Mesothelial cell of epicardium (in vitro differentiated cells): Measurements from ENCODE around the gene MAMSTR. TPM values are rescaled to one million over a fixed set of nuclear protein-coding genes. Genes with fewer than 3 reads are reported as not detected.

Experiments
- DNase-seq, 2 experiments: peaks; one replicate each; pipeline ENCODE4 v3.0.0; 2021; ENCODE audit warnings: low spot score in 2 of 2; ENCODE audit not compliant: unreplicated experiment in 2 of 2
- H3K27ac Mint-ChIP-seq: 2 replicates; pipeline ENCODE4 v1.8.0; 2021; ENCODE audit warnings: mixed read lengths
- H3K27me3 Mint-ChIP-seq: 2 replicates; pipeline ENCODE4 v1.8.0; 2021; ENCODE audit warnings: low read depth, mixed read lengths
- H3K36me3 Mint-ChIP-seq: 2 replicates; pipeline ENCODE4 v1.8.0; 2021; ENCODE audit warnings: mixed read lengths
- H3K4me1 Mint-ChIP-seq: 2 replicates; pipeline ENCODE4 v1.8.0; 2021; ENCODE audit warnings: mixed read lengths
- H3K4me3 Mint-ChIP-seq: 2 replicates; pipeline ENCODE4 v1.8.0; 2021; ENCODE audit warnings: mild to moderate bottlenecking, moderate library complexity, mixed read lengths
- H3K9me3 Mint-ChIP-seq: 2 replicates; pipeline ENCODE4 v1.8.0; 2021; ENCODE audit warnings: mixed read lengths
- total RNA-seq: library from RNA; stranded (reverse); gene quantifications from 3 replicates; pipeline ENCODE4 v1.2.1, GENCODE V29; 2021
- TF ChIP-seq, protein P1 (sequence below): fragments of 200-600 bp; sonication (generic); IDR thresholded peaks from one replicate; pipeline ENCODE4 v1.5.0; 2021; ENCODE audit warnings: antibody characterized with exemption; ENCODE audit not compliant: unreplicated experiment

MAMSTR gene
- total RNA-seq, 1 donor from 2014 or later, result 6.5 TPM

DNA sequence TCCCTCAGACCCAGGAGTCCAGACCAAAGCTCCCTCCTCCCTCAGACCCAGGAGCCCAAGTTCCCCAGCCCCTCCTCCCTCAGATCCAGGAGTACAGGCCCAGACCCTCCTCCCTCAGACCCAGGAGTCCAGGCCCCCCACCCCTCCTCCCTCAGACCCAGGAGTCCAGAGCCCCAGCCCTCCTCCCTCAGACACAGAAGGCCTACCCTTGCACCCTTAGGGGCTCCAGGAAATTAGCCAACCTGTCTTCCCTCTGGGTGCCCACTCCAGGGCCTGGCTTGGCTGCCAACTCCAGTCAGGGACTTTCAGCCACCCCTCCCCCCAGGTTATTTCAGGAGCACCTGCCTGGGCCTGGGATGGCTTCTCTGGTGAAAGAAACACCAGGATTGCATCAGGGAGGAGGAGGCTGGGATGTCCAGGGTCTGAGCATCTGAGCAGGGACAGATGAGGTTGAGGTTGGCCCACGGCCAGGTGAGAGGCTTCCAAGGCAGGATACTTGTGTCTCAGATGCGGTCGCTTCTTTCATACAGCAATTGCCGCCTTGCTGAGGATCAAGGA lies 35.6 kb upstream of the MAMSTR start, which contains the start of gene FGF21:
Gene FGF21, plus strand, starts transcription at position 441 of the 558 bp plus-strand sequence. CDS start 713 bp downstream, outside the sequence.
- no peak for DNase-seq
- Mint-ChIP-seq H3K27ac (peak within 1 kb of the TSS; percentile 76), H3K4me3 (no peak within 1 kb of the TSS), H3K4me1 (peaks cover 21% of the 10 kb centered on the region), H3K36me3 (no peaks in the 10 kb centered on the region), H3K9me3 (no peaks in the 10 kb centered on the region), H3K27me3 (peaks cover 19% of the 10 kb centered on the region)
- TF ChIP-seq, protein P1, sequence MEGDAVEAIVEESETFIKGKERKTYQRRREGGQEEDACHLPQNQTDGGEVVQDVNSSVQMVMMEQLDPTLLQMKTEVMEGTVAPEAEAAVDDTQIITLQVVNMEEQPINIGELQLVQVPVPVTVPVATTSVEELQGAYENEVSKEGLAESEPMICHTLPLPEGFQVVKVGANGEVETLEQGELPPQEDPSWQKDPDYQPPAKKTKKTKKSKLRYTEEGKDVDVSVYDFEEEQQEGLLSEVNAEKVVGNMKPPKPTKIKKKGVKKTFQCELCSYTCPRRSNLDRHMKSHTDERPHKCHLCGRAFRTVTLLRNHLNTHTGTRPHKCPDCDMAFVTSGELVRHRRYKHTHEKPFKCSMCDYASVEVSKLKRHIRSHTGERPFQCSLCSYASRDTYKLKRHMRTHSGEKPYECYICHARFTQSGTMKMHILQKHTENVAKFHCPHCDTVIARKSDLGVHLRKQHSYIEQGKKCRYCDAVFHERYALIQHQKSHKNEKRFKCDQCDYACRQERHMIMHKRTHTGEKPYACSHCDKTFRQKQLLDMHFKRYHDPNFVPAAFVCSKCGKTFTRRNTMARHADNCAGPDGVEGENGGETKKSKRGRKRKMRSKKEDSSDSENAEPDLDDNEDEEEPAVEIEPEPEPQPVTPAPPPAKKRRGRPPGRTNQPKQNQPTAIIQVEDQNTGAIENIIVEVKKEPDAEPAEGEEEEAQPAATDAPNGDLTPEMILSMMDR, result no peak

- peak; percentile 80 to 86 for DNase-seq
- H3K4me3 Mint-ChIP-seq, result peak within 1 kb of the TSS; percentile 84
- no peaks in the 10 kb centered on the region for H3K9me3 Mint-ChIP-seq
- H3K27me3 Mint-ChIP-seq, result peaks cover 19% of the 10 kb centered on the region
- TF ChIP-seq, protein P1, result peak; percentile 55
- H3K4me1 Mint-ChIP-seq, result peaks cover 22% of the 10 kb centered on the region
- peak within 1 kb of the TSS; percentile 91 for H3K27ac Mint-ChIP-seq
- no peaks in the 10 kb centered on the region for H3K36me3 Mint-ChIP-seq
Observed at GRCh38 chr19:48752496-48753365, 33.2 kb upstream of the MAMSTR start, which contains the start of gene FUT1. FUT1 (minus strand) TSS chr19:48752641; CDS start chr19:48751281, 1,360 bp downstream.

DNA sequence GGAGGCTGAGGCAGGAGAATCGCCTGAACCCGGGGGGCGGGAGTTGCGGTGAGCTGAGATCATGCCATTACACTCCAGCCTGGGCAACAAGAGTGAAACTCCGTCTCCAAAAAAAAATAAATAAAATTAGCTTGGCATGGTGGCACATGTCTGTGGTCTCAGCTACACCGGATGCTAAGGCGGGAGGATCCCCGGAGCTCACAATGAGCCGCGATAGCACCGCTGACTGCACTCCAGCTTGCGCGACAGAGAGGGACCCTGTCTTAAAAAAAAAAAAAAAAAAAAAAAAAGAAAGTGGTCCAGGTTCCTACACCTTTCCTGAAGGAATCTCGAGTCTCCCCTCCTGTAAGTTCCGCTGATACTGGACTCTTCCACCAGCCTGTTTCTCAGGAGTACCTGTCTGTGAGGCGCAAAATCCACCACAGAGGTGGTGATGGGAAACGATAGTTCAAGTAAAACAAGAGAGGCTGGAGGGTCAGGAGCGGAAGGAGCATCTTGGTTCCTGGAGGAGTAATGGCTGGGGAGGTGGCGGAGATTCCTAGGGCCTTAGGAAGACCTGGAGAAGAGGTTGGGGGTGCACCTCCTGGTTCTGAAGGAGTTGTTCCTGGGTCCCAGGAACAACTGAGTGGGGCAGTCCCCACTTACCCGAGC lies 32.4 kb upstream of the MAMSTR start:
- DNase-seq, result no peak
- H3K4me3 Mint-ChIP-seq, result peak overlapping the region; percentile 84
- H3K27me3 Mint-ChIP-seq, result peaks cover 19% of the 10 kb centered on the region
- H3K36me3 Mint-ChIP-seq, result no peaks in the 10 kb centered on the region
- peaks cover 25% of the 10 kb centered on the region for H3K4me1 Mint-ChIP-seq
- peak overlapping the region; percentile 55 for H3K27ac Mint-ChIP-seq
- TF ChIP-seq, protein P1, result no peak
- no peaks in the 10 kb centered on the region for H3K9me3 Mint-ChIP-seq

- Mint-ChIP-seq H3K27me3 (peaks cover 19% of the 10 kb centered on the region), H3K9me3 (peaks cover 4% of the 10 kb centered on the region), H3K27ac (peak overlapping the region; percentile 56), H3K4me3 (peak overlapping the region; percentile 55), H3K4me1 (peaks cover 25% of the 10 kb centered on the region), H3K36me3 (no peaks in the 10 kb centered on the region)
- TF ChIP-seq, protein P1, result no peak
- no peak for DNase-seq
Observed at GRCh38 chr19:48750771-48751504, 31.4 kb upstream of the MAMSTR start.

GRCh38 chr19:48750351-48750750 lies 30.8 kb upstream of the MAMSTR start:
- peaks cover 25% of the 10 kb centered on the region for H3K4me1 Mint-ChIP-seq
- no peaks in the 10 kb centered on the region for H3K36me3 Mint-ChIP-seq
- H3K9me3 Mint-ChIP-seq, result peaks cover 5% of the 10 kb centered on the region
- H3K27ac Mint-ChIP-seq, result no peak overlapping the region
- H3K4me3 Mint-ChIP-seq, result peak overlapping the region; percentile 17
- DNase-seq, result no peak
- H3K27me3 Mint-ChIP-seq, result peaks cover 19% of the 10 kb centered on the region
- TF ChIP-seq, protein P1, result no peak
